Subcutaneous adipose tissue (tissue), 4 donors: ENCODE data around the gene MIGA2. TPM values are rescaled to one million over a fixed set of nuclear protein-coding genes. Genes with fewer than 3 reads are reported as not detected.

ENCODE experiments used
- total RNA-seq, 4 donors: library from RNA; depleted of rRNA; stranded (reverse); fragments of >200 nt; gene quantifications; one replicate each; pipeline ENCODE4 v1.1.0, GENCODE V29; 2016
- TF ChIP-seq, protein P1 (sequence below): fragments of 450-650 bp; IDR thresholded peaks from one replicate; pipeline ENCODE4 v1.5.1; 2016; ENCODE audit warnings: low read depth, mild to moderate bottlenecking, control low read depth, antibody characterized with exemption, moderate library complexity

MIGA2 gene
- total RNA-seq, 4 donors from 2014 or later: 8.8 to 50.5 (median 12.4) TPM

DNA sequence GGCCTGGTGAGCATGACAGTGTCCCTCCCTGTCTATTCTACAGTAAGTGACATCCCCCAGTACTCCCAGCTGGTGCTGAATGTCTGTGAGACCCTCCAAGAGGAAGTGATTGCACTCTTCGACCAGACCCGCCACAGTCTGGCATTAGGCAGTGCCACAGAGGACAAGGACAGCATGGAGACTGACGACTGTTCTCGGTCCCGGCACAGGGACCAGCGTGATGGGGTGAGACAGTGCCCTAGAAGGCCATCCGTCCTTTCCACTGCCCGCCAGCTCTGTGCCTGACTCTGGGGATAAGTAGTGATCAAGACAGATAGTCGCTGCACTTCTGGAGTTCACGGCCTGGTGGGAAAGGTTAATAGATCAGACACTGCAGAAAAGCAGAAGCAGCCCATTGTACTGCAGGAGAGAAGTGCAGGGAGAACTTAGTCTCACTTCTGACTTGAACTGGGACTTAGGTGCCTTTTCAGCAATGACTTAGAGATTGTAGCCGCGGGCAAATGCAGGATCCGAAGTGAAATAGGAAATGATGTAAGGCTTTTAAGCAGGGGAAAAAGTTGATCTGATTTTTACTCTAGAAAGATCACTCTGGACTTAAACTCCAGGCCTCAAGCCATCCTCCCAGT, 36.7 kb upstream of the MIGA2 start:
- TF ChIP-seq, protein P1, sequence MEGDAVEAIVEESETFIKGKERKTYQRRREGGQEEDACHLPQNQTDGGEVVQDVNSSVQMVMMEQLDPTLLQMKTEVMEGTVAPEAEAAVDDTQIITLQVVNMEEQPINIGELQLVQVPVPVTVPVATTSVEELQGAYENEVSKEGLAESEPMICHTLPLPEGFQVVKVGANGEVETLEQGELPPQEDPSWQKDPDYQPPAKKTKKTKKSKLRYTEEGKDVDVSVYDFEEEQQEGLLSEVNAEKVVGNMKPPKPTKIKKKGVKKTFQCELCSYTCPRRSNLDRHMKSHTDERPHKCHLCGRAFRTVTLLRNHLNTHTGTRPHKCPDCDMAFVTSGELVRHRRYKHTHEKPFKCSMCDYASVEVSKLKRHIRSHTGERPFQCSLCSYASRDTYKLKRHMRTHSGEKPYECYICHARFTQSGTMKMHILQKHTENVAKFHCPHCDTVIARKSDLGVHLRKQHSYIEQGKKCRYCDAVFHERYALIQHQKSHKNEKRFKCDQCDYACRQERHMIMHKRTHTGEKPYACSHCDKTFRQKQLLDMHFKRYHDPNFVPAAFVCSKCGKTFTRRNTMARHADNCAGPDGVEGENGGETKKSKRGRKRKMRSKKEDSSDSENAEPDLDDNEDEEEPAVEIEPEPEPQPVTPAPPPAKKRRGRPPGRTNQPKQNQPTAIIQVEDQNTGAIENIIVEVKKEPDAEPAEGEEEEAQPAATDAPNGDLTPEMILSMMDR: no peak

DNA sequence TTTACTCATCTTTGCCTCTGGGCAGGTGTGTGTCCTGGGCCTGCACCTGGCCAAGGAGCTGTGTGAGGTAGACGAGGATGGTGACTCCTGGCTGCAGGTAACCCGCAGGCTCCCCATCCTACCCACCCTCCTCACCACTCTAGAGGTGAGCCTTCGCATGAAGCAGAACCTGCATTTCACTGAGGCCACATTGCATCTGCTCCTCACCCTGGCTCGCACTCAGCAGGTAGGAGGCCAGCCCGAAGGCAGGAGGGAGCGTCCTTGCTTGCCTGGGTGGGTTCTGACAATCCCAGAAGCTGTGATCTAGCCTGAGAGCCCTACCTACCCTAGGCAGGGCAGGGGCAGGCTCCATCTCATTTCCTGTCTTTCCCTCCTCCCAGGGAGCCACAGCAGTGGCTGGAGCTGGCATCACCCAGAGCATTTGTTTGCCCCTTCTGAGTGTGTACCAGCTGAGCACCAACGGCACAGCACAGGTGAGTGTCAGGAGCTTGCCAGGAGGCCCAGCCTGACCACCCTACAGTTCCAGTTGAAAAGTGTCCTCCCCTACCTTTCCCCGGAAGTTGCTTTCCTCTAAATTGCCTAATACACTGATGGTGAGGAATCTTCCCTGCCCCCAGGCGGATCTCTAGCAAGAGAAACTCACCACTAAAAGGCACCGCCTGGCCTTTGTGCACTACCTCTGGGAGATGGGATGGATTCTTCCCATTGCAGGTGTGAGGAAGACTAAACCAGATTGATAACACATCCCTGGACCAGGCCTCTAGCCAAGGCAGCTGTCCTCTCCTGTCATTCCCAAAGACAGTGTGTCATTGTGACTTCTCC, 34.7 kb upstream of the MIGA2 start:
- TF ChIP-seq, protein P1: no peak

DNA sequence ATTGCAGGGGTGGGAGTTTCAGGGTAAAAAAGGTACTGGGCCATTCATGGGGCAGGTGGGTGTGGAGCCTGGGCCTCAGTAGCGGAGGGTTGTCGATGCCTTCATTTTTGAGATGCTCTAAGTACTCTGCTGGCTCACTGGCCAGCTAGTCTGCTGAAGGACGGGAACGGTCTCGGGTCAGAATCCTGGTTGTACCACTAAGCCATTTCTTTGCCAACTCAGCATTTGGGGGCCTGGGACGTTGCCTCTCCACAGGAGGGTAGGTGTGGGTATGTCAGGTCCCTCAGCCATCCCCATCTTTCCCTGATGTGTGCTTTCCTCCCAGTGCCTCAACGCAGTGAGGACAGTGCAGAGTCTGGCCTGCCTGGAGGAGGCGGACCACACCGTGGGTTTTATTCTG, 33.4 kb upstream of the MIGA2 start:
- TF ChIP-seq, protein P1: no peak

DNA sequence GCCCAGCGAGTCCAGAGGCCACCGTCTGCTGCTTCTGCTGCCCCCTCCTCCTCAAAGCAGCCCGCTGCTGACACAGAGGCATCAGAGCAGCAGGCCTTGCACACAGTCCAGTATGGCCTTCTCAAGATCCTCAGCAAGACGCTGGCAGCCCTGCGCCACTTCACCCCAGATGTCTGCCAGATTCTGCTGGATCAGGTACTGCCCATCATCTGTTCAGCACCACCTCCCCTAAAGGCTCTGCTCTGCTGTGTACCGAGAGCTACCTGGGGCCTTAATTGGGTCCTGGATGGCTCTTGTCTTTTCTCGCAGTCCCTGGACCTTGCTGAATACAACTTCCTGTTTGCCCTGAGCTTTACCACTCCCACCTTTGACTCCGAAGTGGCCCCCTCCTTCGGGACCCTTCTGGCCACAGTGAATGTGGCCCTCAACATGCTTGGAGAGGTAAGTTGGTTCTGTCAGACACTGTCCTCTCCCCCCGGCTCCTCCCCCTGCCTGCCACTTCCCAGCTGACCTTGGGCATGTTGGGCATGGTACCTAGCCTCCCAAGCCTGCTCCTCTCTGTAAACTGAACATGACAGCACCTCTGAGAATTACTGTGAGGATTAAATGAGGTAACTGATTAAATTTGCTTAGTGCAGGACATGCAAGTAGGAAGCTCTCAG, 31.0 kb upstream of the MIGA2 start:
- TF ChIP-seq, protein P1: no peak

DNA sequence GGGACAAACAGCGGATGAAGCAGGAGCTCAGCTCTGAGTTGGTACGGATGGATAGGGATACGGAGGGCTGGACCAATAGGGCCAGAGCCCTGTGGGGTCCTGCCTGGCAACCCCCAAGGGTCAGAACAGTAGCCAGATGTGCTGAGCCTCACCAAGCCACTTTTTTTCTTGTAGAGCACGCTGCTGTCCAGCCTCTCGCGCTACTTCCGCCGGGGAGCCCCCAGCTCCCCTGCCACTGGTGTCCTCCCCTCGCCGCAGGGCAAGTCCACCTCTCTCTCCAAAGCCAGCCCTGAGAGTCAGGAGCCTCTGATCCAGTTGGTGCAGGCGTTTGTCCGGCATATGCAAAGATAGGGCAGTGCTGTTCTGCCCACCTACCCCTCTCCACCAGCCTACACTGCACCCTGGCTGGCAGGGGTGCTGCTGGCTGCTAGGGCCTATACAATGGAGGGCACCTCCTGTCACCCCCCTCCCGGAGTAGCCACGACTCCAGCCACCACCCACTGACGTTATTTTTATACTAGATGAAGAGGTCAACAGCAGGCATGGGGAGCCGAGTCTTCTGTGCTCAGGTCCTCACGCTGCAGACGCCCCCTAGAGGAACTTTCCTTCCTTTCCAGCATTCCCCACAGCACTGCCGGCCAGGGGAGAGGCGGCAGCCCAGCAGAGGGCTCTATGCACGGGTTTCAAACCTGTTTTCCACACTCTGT, 29.9 kb upstream of the MIGA2 start:
- TF ChIP-seq, protein P1: no peak

DNA sequence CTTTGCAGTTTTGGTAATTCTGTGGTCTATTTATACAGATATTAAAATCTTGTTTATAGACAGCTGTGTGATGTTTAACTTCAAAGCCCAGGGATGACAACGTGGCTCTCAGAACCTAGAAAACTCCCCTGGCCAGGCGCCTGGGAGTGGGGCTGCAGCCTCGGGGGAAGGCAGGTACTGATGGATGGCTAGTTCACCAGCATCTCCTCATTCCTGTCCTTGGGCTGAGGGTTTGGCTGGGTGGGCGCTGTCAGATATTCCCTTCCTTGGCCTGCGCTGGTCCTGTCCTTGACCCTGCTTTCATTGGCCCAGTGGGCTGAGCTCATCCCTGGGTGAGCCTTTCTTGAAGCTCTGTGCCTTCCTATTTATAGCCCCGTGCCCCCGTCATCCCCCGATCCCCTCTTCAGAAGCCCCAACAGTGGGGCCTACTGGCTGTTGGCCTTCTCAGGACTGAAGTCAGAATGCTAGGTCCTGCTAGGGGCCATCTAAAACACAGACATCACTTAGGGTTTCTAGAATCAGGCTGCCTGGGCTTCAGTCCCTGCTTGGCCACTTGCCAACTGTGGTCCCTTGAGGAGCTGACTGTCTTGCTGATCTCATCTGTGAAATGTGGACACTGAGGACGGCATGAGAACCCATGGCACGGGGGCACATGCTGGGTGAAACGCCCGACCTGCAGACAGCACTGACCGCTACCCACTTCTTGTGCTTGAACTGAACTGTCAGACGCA, 29.2 kb upstream of the MIGA2 start:
- TF ChIP-seq, protein P1: no peak
